AG08396 (cell line): Measurements from ENCODE around the gene FRZB.
"Not testable (repeated sequence)": the region's sequence is repeated elsewhere in the genome, so short reads cannot be mapped to it uniquely, and the experiment has no call there.

Experiments used
- DNase-seq: peaks from one replicate; pipeline ENCODE4 v3.0.0; 2012; ENCODE audit warnings: low spot score, mixed read lengths

Gene FRZB

DNA sequence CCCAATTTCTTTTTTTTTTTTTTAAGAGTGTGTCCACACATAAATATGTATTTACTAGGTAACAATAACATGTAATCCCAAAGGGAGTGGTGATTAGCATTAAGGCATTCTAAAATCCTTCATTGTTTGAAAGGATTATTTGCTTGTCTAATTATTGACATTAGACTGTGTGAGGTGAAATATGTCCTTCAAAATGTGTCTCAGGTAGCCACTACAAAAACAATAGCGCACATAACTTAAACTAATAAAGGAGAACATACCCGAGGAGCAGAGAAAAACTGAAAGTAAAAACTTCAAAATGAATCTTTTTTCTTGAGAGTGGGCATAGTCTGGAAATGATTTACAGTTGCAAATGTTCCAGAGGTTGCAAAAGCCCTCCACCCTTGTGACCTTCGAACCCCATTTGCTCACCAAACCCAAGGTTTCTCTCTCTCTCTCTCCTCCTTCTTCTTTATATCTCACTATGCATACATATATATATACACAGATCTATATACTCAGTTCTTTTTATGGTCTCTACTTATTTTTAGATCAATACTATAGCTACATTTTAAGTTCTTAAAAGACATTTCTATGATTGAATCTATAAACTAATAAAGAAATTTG lies 24.4 kb upstream of the FRZB start:
- no peak for DNase-seq

DNA sequence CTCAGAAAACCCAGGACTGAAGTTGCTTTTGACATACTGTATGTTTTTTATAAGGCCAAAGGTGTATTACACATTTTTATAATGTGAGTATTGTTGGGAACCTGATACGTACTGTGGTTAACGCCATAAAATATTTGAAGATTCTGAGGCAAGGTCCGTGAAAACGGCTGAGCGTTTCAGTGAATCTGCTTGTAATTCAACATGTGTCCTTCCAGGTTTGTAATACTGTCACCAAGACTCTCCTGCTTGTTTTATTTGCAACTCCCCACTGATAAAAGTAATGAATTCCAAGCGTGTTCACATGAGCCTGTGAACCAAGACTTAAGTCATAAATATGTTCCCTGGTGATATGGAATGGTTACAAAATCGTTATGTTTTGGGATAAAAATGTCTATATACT lies 23.9 kb upstream of the FRZB start:
- DNase-seq = no peak

DNA sequence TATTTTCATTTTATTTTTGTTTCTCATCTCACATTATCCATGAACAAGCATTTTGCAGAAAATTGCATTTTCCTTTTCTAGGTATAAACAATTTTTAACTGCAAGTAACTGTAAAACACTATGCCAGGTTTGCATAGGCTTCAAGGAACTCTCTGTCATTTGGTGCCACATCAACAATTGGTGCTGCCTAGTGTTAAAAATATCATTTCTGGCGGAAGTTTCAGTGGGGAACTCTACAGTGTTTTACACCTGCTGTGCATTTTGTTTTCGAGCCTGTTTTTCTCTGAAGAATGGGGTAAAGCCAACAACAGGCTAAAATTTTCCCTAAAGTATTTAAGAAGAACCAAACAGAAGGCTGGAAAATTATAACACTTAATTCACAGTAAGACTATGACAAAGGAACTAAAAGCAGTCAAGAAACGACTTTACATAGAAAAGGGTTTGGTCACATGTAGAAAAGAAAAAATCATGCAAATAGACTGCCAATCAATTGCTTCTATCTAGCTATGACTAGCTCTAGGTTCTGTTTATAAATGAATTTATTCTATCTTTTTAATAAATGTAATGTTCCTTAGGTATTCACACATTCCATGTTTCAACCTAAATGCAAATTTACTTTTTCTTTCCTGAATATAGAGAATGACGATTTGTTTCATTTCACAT lies 21.4 kb upstream of the FRZB start:
- DNase-seq = no peak

GRCh38 chr2:182887093-182887492 lies 20.7 kb upstream of the FRZB start:
- no peak for DNase-seq

GRCh38 chr2:182885771-182886170 lies 19.3 kb upstream of the FRZB start:
- DNase-seq = no peak

- no peak for DNase-seq
These were observed 17.0 kb upstream of the FRZB start for GRCh38 chr2:182883451-182883850.

- not testable (repeated sequence) for DNase-seq
These were observed 13.7 kb upstream of the FRZB start for GRCh38 chr2:182880100-182880499.

- DNase-seq = not testable (repeated sequence)
These were observed 10.2 kb upstream of the FRZB start for GRCh38 chr2:182876653-182877052.

DNA sequence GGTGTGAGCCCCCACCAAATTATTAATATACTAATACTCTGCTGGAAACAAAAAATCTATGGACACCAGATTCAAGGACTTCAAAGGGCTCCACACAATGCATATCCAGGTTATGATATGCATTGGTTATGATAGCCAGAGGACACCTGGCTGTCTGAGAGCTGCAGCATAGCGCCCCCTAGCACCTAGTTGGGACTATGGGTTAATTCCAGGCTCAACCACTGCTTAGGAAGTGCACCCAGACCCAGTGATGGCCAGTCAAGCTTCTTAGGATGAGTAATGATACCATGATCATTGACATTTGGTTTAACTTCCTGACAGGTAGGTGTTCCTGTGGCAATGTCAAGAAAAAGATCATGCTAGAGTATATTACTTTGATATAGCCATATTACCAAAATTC lies 3.8 kb upstream of the FRZB start:
- no peak for DNase-seq

DNA sequence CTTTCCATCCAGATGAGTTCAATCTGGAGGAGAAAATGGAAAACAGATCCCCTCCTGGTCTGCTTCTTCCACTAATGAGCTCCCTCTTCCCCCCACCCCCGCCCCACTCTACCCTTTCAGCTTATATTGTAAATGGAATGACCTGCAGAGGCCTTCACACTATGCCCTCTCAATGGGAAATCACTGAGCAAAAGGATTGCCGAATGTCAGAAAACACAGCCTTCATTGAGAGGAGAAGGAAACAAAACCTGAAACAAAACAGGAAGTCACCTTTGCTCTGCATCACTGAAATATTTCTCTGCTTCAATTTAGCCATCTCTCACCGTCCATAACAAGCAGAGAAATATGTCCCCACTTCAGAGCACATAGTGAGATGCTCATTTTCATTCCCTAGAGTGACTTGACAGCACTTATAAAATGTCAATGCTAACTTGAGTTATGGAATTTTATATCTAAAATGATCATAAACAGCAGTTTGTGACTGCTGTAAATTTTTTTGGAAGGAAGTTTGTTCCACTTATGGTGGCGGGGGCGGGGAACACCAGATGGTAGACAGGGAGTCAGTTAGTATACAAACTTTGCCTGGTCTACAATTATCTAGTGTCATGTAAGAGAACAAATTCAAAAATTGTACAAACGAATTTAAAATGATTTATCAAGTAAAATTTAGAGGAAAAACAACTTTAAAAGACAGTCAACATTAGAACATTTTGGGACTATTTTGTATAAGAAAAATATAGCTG lies 1.8 kb upstream of the FRZB start:
- no peak for DNase-seq

DNA sequence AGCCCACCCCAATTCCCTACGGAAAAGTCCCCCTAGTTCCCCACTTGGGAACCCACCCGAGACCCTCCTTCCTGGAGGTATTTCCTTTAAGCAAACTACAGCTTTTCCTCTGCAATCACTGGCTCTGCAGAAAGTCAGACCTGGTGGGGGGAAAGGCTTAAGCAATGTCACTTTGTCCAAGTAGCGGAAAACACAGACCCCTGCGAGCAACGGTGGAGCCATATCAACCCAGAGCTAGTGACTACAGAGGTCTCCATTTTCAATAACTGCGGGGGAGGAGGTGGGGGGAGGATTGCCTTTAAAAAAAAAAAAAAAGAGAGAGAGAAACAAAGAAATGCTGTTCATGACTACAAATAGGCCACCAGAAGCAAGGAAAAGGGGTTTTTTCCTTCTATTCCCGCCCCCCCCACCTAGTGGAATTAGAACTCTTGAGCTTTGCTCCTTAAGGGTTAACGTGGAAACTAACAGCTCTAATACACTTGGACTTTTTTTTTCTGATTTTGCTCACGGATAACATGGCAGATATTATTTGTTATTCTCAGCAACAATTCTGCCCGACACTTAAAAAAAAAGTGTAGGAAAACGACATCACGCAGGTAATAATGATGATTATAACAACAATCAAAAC lies 1.1 kb upstream of the FRZB start:
- no peak for DNase-seq

GRCh38 chr2:182866095-182866460 lies 359 bp downstream of the FRZB start:
- DNase-seq = peak; percentile 14

GRCh38 chr2:182864949-182865570 lies 1.4 kb downstream of the FRZB start:
- DNase-seq = no peak

DNA sequence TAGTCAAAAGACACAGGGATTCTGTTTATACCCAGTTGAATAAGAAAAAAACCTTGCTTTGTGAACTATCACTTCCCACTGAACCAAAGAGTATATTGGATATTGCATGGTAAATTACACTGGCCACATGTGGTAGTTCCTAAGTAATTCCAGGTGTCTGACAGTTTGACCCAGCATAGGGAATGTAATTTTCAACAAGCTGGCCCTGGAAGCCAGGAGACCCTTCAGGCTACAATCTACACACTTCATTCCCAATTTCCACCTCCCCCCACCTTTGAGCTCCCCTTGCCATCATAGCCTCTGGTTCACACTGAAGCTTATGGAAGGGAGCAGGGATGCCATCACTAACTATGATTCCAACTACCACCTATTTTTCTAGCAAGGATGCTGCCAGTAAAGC lies 2.8 kb downstream of the FRZB start:
- no peak for DNase-seq

- DNase-seq = no peak
These were observed 4.3 kb downstream of the FRZB start for GRCh38 chr2:182862091-182862490.

DNA sequence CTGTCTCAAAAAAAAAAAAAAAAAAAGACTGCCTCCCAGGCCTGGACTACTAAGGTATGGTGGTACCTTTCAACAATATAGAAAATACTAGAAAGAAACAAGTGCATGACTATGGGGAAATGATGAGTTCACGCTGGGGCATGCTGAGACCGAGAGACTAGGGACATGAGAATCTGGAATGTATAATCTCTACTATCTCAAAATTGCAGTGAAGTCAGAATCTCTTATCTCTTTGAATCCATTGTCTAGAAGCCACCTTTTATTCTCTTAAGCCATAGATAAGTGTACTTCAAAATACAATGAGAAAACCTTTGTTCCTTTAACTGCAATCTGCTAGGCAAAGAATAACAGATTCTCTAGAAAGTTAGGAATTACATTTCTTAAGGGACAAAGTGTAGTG lies 5.6 kb downstream of the FRZB start:
- no peak for DNase-seq

DNA sequence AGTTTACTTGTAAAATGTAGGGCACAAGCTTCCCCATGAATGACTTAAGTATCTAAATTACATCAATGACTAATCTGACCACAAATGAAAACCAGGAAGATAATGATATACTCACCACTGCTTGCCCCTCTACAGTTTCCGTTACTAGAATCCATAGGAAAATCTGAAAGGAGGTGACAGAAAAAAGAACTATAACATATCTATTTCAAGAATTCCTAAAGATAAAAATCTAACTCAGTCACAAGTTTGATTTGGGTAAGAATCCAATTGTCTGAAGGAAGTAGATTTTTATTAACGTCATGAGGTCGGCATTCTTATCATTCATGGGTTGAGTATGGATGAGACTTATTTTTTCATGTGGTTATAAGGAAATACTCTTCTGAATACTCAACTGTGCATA lies 7.8 kb downstream of the FRZB start:
- no peak for DNase-seq

GRCh38 chr2:182855376-182855775 lies 11.1 kb downstream of the FRZB start:
- DNase-seq = no peak

DNA sequence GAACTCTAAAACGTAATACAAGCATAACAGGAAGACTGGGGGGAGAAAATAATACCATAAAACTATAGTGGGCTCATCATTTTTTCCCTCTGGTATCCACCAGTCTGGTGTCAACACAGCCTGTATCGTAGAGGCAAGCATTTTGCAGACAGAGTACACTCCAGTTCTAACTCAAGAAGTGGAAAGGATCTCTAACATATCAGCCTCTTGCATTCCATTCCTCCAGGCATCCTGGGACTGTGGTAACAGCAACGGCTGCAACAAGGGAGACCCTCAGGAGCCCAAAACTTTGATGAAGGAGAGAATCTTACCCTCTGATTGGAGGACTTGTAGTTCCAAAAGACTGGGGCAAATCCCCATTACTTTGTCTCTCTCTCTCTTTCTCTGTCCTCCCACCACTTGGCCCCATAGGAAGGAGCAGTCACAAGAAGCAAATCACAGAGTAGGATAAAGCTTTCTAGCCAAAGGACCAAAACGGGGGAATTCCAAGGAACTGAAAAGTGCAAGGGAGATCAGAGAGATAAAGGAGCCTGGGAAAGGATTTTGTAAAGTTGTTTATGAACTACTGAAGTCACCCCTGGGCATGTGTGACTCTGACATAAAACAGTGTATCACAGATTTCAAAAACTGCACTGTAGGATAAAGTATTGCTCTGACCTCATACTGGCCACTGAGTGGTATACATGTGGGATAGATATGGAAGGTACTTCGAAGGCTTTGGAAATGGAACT lies 11.9 kb downstream of the FRZB start:
- no peak for DNase-seq

- DNase-seq = no peak
These were observed 13.6 kb downstream of the FRZB start for GRCh38 chr2:182852801-182853200.

DNA sequence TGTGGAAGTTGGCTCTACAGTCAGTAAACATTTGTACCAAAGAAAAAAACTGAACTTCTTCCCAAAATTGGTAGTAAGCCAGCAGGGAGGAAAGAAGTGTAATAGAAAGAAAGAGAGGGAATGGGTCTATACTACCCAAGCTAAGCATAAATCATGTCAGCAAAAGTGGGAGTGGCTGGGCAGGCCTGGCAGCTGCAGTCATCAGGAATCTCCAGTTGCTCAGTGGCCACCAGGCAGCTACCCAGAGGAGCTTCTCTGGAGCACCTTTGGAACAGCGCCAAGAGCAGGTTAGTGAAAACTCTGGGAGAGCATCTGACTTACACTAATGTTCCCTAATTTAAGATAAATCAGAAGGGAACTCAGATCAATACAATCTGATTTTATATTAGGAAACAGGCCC lies 14.3 kb downstream of the FRZB start:
- DNase-seq = no peak
